GM23338 (cell line): ENCODE results near the gene C2orf92. TPM values are rescaled to one million over a fixed set of nuclear protein-coding genes. Genes with fewer than 3 reads are reported as not detected.

Experiments
- ATAC-seq: fragments of 200-7000 bp; cut with Tn5 transposase; 3 replicates; pipeline ENCODE4 v1.9.1; 2020
- DNase-seq: peaks from one replicate; pipeline ENCODE4 v3.0.0-alpha.2; 2015; ENCODE audit warnings: low spot score
- H2AFZ ChIP-seq: fragments of 200-600 bp; sonication (generic); 2 replicates; pipeline ENCODE4 v1.8.0; 2016; ENCODE audit warnings: antibody characterized with exemption, mild to moderate bottlenecking, moderate library complexity
- H3F3A ChIP-seq: fragments of 200-600 bp; sonication (generic); replicated peaks from 2 replicates; pipeline ENCODE4 v1.8.0; 2017; ENCODE audit warnings: antibody characterized with exemption, mixed run types, low read depth
- H3K27ac ChIP-seq: fragments of 200-600 bp; sonication (generic); 2 replicates; pipeline ENCODE4 v1.6.1; 2016; ENCODE audit warnings: low read depth
- H3K27me3 ChIP-seq: fragments of 200-600 bp; sonication (generic); 2 replicates; pipeline ENCODE4 v1.8.0; 2016; ENCODE audit warnings: mild to moderate bottlenecking, mixed run types, moderate library complexity; ENCODE audit not compliant: insufficient read depth
- H3K36me3 ChIP-seq: fragments of 200-600 bp; sonication (generic); 2 replicates; pipeline ENCODE4 v1.8.0; 2016; ENCODE audit warnings: mild to moderate bottlenecking; ENCODE audit not compliant: insufficient read depth
- H3K4me1 ChIP-seq: fragments of 200-600 bp; sonication (generic); 2 replicates; pipeline ENCODE4 v1.8.0; 2016; ENCODE audit warnings: mild to moderate bottlenecking, moderate library complexity; ENCODE audit not compliant: insufficient read depth
- H3K4me2 ChIP-seq: fragments of 200-600 bp; sonication (generic); 2 replicates; pipeline ENCODE4 v1.7.1; 2017; ENCODE audit warnings: mixed run types
- H3K4me3 ChIP-seq: fragments of 200-600 bp; sonication (generic); 2 replicates; pipeline ENCODE4 v1.6.1; 2016; ENCODE audit warnings: mixed run types
- H3K79me2 ChIP-seq: fragments of 200-600 bp; sonication (generic); replicated peaks from 2 replicates; pipeline ENCODE4 v1.8.0; 2017; ENCODE audit warnings: mild to moderate bottlenecking; ENCODE audit not compliant: insufficient read depth
- H3K9me2 ChIP-seq: fragments of 200-600 bp; sonication (generic); 2 replicates; pipeline ENCODE4 v1.8.0; 2017; ENCODE audit not compliant: insufficient read depth
- H4K20me1 ChIP-seq: fragments of 200-600 bp; sonication (generic); replicated peaks from 2 replicates; pipeline ENCODE4 v1.8.0; 2017; ENCODE audit warnings: mild to moderate bottlenecking; ENCODE audit not compliant: insufficient read depth
- H3K27ac Mint-ChIP-seq: 2 replicates; pipeline ENCODE4 v1.8.0; 2020; ENCODE audit warnings: inconsistent platforms, mild to moderate bottlenecking, moderate library complexity, mixed read lengths
- H3K27me3 Mint-ChIP-seq: 3 replicates; pipeline ENCODE4 v1.8.0; 2022; ENCODE audit warnings: low read depth, mild to moderate bottlenecking, moderate library complexity, mixed read lengths, inconsistent platforms; ENCODE audit not compliant: insufficient read depth, poor library complexity
- H3K36me3 Mint-ChIP-seq: 3 replicates; pipeline ENCODE4 v1.8.0; 2021; ENCODE audit warnings: low read depth, mild to moderate bottlenecking, inconsistent platforms, moderate library complexity, mixed read lengths
- H3K4me1 Mint-ChIP-seq: 3 replicates; pipeline ENCODE4 v1.8.0; 2020; ENCODE audit warnings: mild to moderate bottlenecking, inconsistent platforms, mixed read lengths
- H3K4me3 Mint-ChIP-seq: 3 replicates; pipeline ENCODE4 v1.8.0; 2021; ENCODE audit warnings: moderate library complexity, mild to moderate bottlenecking, inconsistent platforms, mixed read lengths
- H3K9me3 Mint-ChIP-seq: 3 replicates; pipeline ENCODE4 v1.8.0; 2020; ENCODE audit warnings: moderate library complexity, mild to moderate bottlenecking, inconsistent platforms, mixed read lengths
- CREB1 ChIP-seq: fragments of 250-450 bp; sonication (Bioruptor Pico); IDR thresholded peaks from 2 replicates; pipeline ENCODE4 v1.5.0; 2020; ENCODE audit warnings: low read depth, mild to moderate bottlenecking, moderate library complexity
- EZH2phosphoT487 ChIP-seq: fragments of 200-600 bp; sonication (generic); IDR thresholded peaks from one replicate; pipeline ENCODE4 v1.8.1; 2018; ENCODE audit warnings: antibody characterized with exemption; ENCODE audit not compliant: unreplicated experiment
- JUNB ChIP-seq: IDR thresholded peaks from one replicate; pipeline ENCODE4 v1.6.1; 2016; ENCODE audit warnings: antibody characterized with exemption; ENCODE audit not compliant: unreplicated experiment
- NANOG ChIP-seq: IDR thresholded peaks from 2 replicates; pipeline ENCODE4 v1.6.1; 2016; ENCODE audit warnings: antibody characterized with exemption, borderline replicate concordance
- POLR2AphosphoS5 ChIP-seq: IDR thresholded peaks from 2 replicates; pipeline ENCODE4 v1.6.1; 2016; ENCODE audit warnings: antibody characterized with exemption, low read depth
- STAT1 ChIP-seq: IDR thresholded peaks from one replicate; pipeline ENCODE4 v1.6.1; 2016; ENCODE audit warnings: antibody characterized with exemption; ENCODE audit not compliant: unreplicated experiment
- ZNF331 ChIP-seq: fragments of 250-450 bp; sonication (Bioruptor Pico); IDR thresholded peaks from 2 replicates; pipeline ENCODE4 v1.5.0; 2020; ENCODE audit warnings: low read depth, mild to moderate bottlenecking, moderate library complexity
- ZNF462 ChIP-seq: fragments of 250-450 bp; sonication (Bioruptor Pico); IDR thresholded peaks from 2 replicates; pipeline ENCODE4 v1.5.0; 2020; ENCODE audit warnings: mild to moderate bottlenecking, moderate library complexity
- polyA plus RNA-seq: library from polyadenylated mRNA; unstranded; fragments of >200 nt; fragmentation: Nextera tagmentation; extraction: Ambion mirVana; gene quantifications from 2 replicates; pipeline ENCODE4 v1.2.1, GENCODE V29; 2016
- total RNA-seq: library from RNA; depleted of rRNA; stranded (reverse); fragments of >200 nt; shearing (Covaris generic); gene quantifications from 2 replicates; pipeline ENCODE4 v1.2.3, GENCODE V29; 2014

C2orf92 gene
- total and polyA plus RNA-seq, 2 experiments from 2014 or later, result 1.7 to 2.6 TPM

GRCh38 chr2:97703741-97704140 lies 34.2 kb downstream of the C2orf92 start (continued):
- TF ChIP-seq ZNF462 (CRISPR knock-in tag), result no peak

GRCh38 chr2:97704989-97705388 lies 35.5 kb downstream of the C2orf92 start:
- peaks cover under 1% of the 10 kb centered on the region; the same call in 1 of the 3 replicates for H3K36me3 Mint-ChIP-seq
- no peak overlapping the region for H3K27ac Mint-ChIP-seq
- Histone ChIP-seq H2AFZ (no peak overlapping the region), H3K9me2 (no peaks in the 10 kb centered on the region), H3K79me2 (no peaks in the 10 kb centered on the region), H3K27me3 (no peaks in the 10 kb centered on the region), H3K4me3 (no peak overlapping the region), H3F3A (no peaks in the 10 kb centered on the region), H3K27ac (no peak overlapping the region), H3K4me2 (no peak overlapping the region), H4K20me1 (no peaks in the 10 kb centered on the region), H3K4me1 (0 out of 2 replicates have a peak, but pooled peaks cover 3% of the 10 kb centered on the region), H3K36me3 (no peaks in the 10 kb centered on the region)
- no peak overlapping the region for H3K4me3 Mint-ChIP-seq
- H3K9me3 Mint-ChIP-seq, result no peaks in the 10 kb centered on the region; the same call in 2 of the 3 replicates
- no peak for TF ChIP-seq STAT1
- no peak for TF ChIP-seq CREB1
- TF ChIP-seq JUNB, result no peak
- no peak for TF ChIP-seq NANOG
- TF ChIP-seq POLR2AphosphoS5, result no peak
- TF ChIP-seq ZNF331, result no peak
- TF ChIP-seq EZH2phosphoT487, result no peak
- peaks cover 8% of the 10 kb centered on the region for H3K4me1 Mint-ChIP-seq
- ATAC-seq (no peak), DNase-seq (no peak)
- peaks cover 6% of the 10 kb centered on the region for H3K27me3 Mint-ChIP-seq
